WTC11 (cell line): ENCODE measurements around the gene NSL1. TPM values are rescaled to one million over a fixed set of nuclear protein-coding genes. Genes with fewer than 3 reads are reported as not detected.

Experiments used
- ATAC-seq: fragments of 200-7000 bp; cut with Tn5 transposase; 2 replicates; pipeline ENCODE4 v1.10.0; 2021; ENCODE audit warnings: mild to moderate bottlenecking, moderate library complexity
- Bru-seq: library from RNA; stranded (reverse); fragments of 400-500 nt; gene quantifications from one replicate; lab custom pipeline; 2021; lab: Mats Ljungman, UMichigan
- CTCF ChIA-PET: fragments of 300-600 bp; sonication (Branson Sonifier 250); formaldehyde crosslinking; loops from one replicate; lab custom pipeline; 2021; ENCODE audit warnings: antibody characterized with exemption; lab: Charles Lee
- POLR2A ChIA-PET: fragments of 350-600 bp; sonication (Branson Sonifier 250); formaldehyde crosslinking; loops from one replicate; lab custom pipeline; 2021; ENCODE audit warnings: antibody characterized with exemption; lab: Charles Lee
- DNase-seq: peaks from one replicate; pipeline ENCODE4 v3.0.0; 2021; ENCODE audit warnings: low spot score
- H3K27ac Mint-ChIP-seq: 2 replicates; pipeline ENCODE4 v1.8.0; 2021; ENCODE audit warnings: mixed read lengths
- H3K27me3 Mint-ChIP-seq: 2 replicates; pipeline ENCODE4 v1.8.0; 2021; ENCODE audit warnings: low read depth, mild to moderate bottlenecking, moderate library complexity, mixed read lengths
- H3K36me3 Mint-ChIP-seq: 2 replicates; pipeline ENCODE4 v1.8.0; 2021; ENCODE audit warnings: mixed read lengths
- H3K4me1 Mint-ChIP-seq: 2 replicates; pipeline ENCODE4 v1.8.0; 2022; ENCODE audit warnings: mixed read lengths
- H3K4me3 Mint-ChIP-seq: 2 replicates; pipeline ENCODE4 v1.8.0; 2021; ENCODE audit warnings: mild to moderate bottlenecking, moderate library complexity, mixed read lengths
- H3K9me3 Mint-ChIP-seq: 2 replicates; pipeline ENCODE4 v1.8.0; 2021; ENCODE audit warnings: mixed read lengths
- ETV6 ChIP-seq: sonication (generic); formaldehyde crosslinking; IDR thresholded peaks from 2 replicates; pipeline ENCODE4 v1.8.1; 2022; ENCODE audit warnings: mild to moderate bottlenecking, missing genetic modification reagents
- FOXK1 ChIP-seq: sonication (generic); formaldehyde crosslinking; IDR thresholded peaks from 2 replicates; pipeline ENCODE4 v1.8.0; 2022; ENCODE audit warnings: mild to moderate bottlenecking, moderate library complexity, missing genetic modification reagents
- GRHL2 ChIP-seq: fragments of 250-450 bp; sonication (Bioruptor Pico); IDR thresholded peaks from 2 replicates; pipeline ENCODE4 v1.8.0; 2022; ENCODE audit warnings: mild to moderate bottlenecking, moderate library complexity; ENCODE audit not compliant: insufficient replicate concordance, severe bottlenecking
- HMGA2 ChIP-seq: fragments of 250-450 bp; sonication (Bioruptor Pico); IDR thresholded peaks from 2 replicates; pipeline ENCODE4 v1.4.0; 2021; ENCODE audit warnings: mild to moderate bottlenecking, moderate library complexity
- JUN ChIP-seq: sonication (generic); formaldehyde crosslinking; IDR thresholded peaks from 2 replicates; pipeline ENCODE4 v1.8.0; 2023; ENCODE audit warnings: mild to moderate bottlenecking, missing genetic modification reagents
- NR2C2 ChIP-seq: sonication (generic); formaldehyde crosslinking; IDR thresholded peaks from 2 replicates; pipeline ENCODE4 v1.8.0; 2022; ENCODE audit warnings: mild to moderate bottlenecking, missing genetic modification reagents
- PRRX2 ChIP-seq: fragments of 250-450 bp; sonication (Bioruptor Pico); IDR thresholded peaks from 2 replicates; pipeline ENCODE4 v1.8.0; 2021; ENCODE audit warnings: mild to moderate bottlenecking
- SMAD3 ChIP-seq: sonication (generic); formaldehyde crosslinking; IDR thresholded peaks from 2 replicates; pipeline ENCODE4 v1.8.0; 2022; ENCODE audit warnings: missing genetic modification reagents, mild to moderate bottlenecking, borderline replicate concordance
- SP1 ChIP-seq: sonication (generic); formaldehyde crosslinking; conservative IDR thresholded peaks from 2 replicates; pipeline ENCODE4 v1.8.1; 2022; ENCODE audit warnings: missing genetic modification reagents
- ZNF219 ChIP-seq: sonication (generic); formaldehyde crosslinking; IDR thresholded peaks from 2 replicates; pipeline ENCODE4 v1.8.0; 2023; ENCODE audit warnings: missing genetic modification reagents, mild to moderate bottlenecking, borderline replicate concordance
- ZNF232 ChIP-seq: sonication (generic); formaldehyde crosslinking; IDR thresholded peaks from 2 replicates; pipeline ENCODE4 v1.8.0; 2022; ENCODE audit warnings: mild to moderate bottlenecking, missing genetic modification reagents
- ZNF671 ChIP-seq: fragments of 250-450 bp; sonication (Bioruptor Pico); IDR thresholded peaks from 2 replicates; pipeline ENCODE4 v1.8.0; 2021; ENCODE audit warnings: mild to moderate bottlenecking
- long read RNA-seq, 3 experiments: library from RNA in 1 of 3; library from capped mRNA in 1 of 3; library from polyadenylated mRNA in 1 of 3; unstranded in 2 of 3; stranded (forward) in 1 of 3; transcript quantifications; one replicate each; pipeline ENCODE4 v2.0.0, GENCODE V29; 2021
- total RNA-seq: library from RNA; stranded (reverse); gene quantifications from 3 replicates; pipeline ENCODE4 v1.2.3, GENCODE V29; 2021
- TF ChIP-seq, protein P1 (sequence below): fragments of 250-450 bp; sonication (Bioruptor Pico); IDR thresholded peaks from 2 replicates; pipeline ENCODE4 v1.8.0; 2021; ENCODE audit warnings: mild to moderate bottlenecking
- TF ChIP-seq, protein P2 (sequence below): sonication (generic); formaldehyde crosslinking; IDR thresholded peaks from 2 replicates; pipeline ENCODE4 v1.8.1; 2023; ENCODE audit warnings: mild to moderate bottlenecking, missing genetic modification reagents
- TF ChIP-seq, protein P3 (sequence below): sonication (generic); formaldehyde crosslinking; IDR thresholded peaks from 2 replicates; pipeline ENCODE4 v1.8.1; 2022; ENCODE audit warnings: mild to moderate bottlenecking, missing genetic modification reagents, moderate library complexity, borderline replicate concordance
- TF ChIP-seq, protein P4 (sequence below): sonication (generic); formaldehyde crosslinking; IDR thresholded peaks from 2 replicates; pipeline ENCODE4 v1.8.1; 2022; ENCODE audit warnings: missing genetic modification reagents, borderline replicate concordance
- TF ChIP-seq, protein P5 (sequence below): sonication (generic); formaldehyde crosslinking; IDR thresholded peaks from 2 replicates; pipeline ENCODE4 v1.8.0; 2022; ENCODE audit warnings: missing genetic modification reagents
- TF ChIP-seq, protein P6 (sequence below): sonication (generic); formaldehyde crosslinking; IDR thresholded peaks from 2 replicates; pipeline ENCODE4 v1.8.1; 2023; ENCODE audit warnings: mild to moderate bottlenecking, missing genetic modification reagents, borderline replicate concordance

NSL1 gene, protein sequence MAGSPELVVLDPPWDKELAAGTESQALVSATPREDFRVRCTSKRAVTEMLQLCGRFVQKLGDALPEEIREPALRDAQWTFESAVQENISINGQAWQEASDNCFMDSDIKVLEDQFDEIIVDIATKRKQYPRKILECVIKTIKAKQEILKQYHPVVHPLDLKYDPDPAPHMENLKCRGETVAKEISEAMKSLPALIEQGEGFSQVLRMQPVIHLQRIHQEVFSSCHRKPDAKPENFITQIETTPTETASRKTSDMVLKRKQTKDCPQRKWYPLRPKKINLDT
- total RNA-seq (55.7 to 60.8 TPM (median 57.2 TPM) in 3 replicates), Bru-seq, nascent RNA (percentile 91 among the genes with signal in this experiment)
- long read RNA-seq, experiment 1, transcript NSL1-201 (5 exons, 722 nt) = minor isoform, 8 of 159 reads
- long read RNA-seq, experiment 1, transcript NSL1-206 (7 exons, 790 nt) = minor isoform, 7 of 159 reads
- long read RNA-seq, experiment 1, transcript NSL1-202 (6 exons, 2,317 nt) = major isoform, 121 of 159 reads
- long read RNA-seq, experiment 1, partial matches to known transcripts = 7 of 159 reads
- long read RNA-seq, experiment 1, other reads (novel, unspliced or antisense) = 12 of 159 reads
- long read RNA-seq, experiment 2, transcript NSL1-202 (6 exons, 2,317 nt) = major isoform, 42 of 80 reads
- long read RNA-seq, experiment 2, partial matches to known transcripts = 10 of 80 reads
- long read RNA-seq, experiment 2, other reads (novel, unspliced or antisense) = 24 of 80 reads
- long read RNA-seq, experiment 3, transcript NSL1-202 (6 exons, 2,317 nt) = major isoform, 270 of 323 reads
- long read RNA-seq, experiment 3, transcript NSL1-201 (5 exons, 722 nt) = minor isoform, 23 of 323 reads
- long read RNA-seq, experiment 3, transcript NSL1-206 (7 exons, 790 nt) = minor isoform, 13 of 323 reads
- long read RNA-seq, experiment 3, partial matches to known transcripts = 1 of 323 reads
- long read RNA-seq, experiment 3, other reads (novel, unspliced or antisense) = 15 of 323 reads

DNA sequence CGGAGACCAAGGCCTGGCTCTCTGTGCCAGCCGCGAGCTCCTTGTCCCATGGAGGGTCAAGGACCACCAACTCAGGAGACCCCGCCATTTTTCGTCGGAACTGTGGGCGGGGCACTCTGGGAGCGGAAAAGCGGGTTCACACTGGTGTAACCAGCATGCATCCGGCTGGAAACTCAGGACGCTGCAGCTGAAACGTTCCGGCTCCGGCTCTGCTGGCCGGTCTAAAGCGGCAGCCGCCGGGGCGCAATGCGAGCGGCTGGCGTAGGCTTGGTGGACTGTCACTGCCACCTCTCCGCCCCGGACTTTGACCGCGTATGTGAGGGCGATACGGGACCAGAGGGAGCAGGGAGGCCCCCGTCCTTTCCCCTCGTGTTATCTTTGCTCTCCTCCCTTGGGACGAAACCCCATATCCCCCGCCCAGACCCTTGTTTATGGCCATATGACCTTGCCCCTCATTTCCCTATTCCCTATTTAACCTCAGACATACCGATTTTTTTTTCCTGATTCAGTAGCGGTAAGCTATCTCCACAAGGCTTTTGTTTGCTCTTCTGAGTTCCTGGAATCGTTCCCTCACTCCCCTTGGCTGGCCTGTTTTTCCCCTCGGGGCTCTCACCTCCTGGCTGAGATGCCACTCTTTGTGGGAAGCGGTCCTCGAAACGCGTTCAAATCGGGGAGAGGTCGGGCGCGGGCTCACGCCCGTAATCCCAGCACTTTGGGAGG lies at the start of gene NSL1, which contains the start of gene TATDN3:
Gene NSL1, minus strand, starts transcription at position 102 of the 720 bp plus-strand sequence. Its CDS starts 14 bp downstream, at position 88.
Gene TATDN3, plus strand, starts transcription at position 219 of the 720 bp plus-strand sequence. Its CDS starts 28 bp downstream, at position 247.
- CTCF ChIA-PET = interaction anchor here (0.7 to 1.8 kb wide), 5 partner anchors 23 to 1760 kb away, joined by 3 to 8 read pairs (median 4); partner anchors contain the start of genes ATF3 and PTPN14
- DNase-seq (peak; percentile 96), ATAC-seq (peak; percentile 93)
- Mint-ChIP-seq H3K4me1 (peaks cover 28% of the 10 kb centered on the region), H3K4me3 (peak within 1 kb of the TSS; percentile 100), H3K9me3 (no peaks in the 10 kb centered on the region), H3K27ac (peak within 1 kb of the TSS; percentile 99), H3K27me3 (no peaks in the 10 kb centered on the region), H3K36me3 (peaks cover 25% of the 10 kb centered on the region)
- POLR2A ChIA-PET = interaction anchor here (0.6 to 1.7 kb wide), 5 partner anchors 48 to 271 kb away, joined by 3 to 5 read pairs (median 4); partner anchors contain the start of gene FLVCR1
- TF ChIP-seq SP1 (CRISPR knock-in tag) (peak; percentile 98), ZNF232 (CRISPR knock-in tag) (peak; percentile 79; the same call in 1 of the 2 replicates), ZNF219 (CRISPR knock-in tag) (peak; percentile 22; the same call in 1 of the 2 replicates), ETV6 (CRISPR knock-in tag) (peak; percentile 97), GRHL2 (no peak), JUN (CRISPR knock-in tag) (0 out of 2 replicates have a peak, but pooled peaks have one; percentile 41), PRRX2 (CRISPR knock-in tag) (no peak), NR2C2 (CRISPR knock-in tag) (peak; percentile 54; the same call in 1 of the 2 replicates), ZNF671 (CRISPR knock-in tag) (no peak; the same call in 1 of the 2 replicates), HMGA2 (0 out of 2 replicates have a peak, but pooled peaks have one; percentile 2), SMAD3 (CRISPR knock-in tag) (peak; percentile 51; the same call in 1 of the 2 replicates), FOXK1 (CRISPR knock-in tag) (peak; percentile 88)
- TF ChIP-seq, protein P1, sequence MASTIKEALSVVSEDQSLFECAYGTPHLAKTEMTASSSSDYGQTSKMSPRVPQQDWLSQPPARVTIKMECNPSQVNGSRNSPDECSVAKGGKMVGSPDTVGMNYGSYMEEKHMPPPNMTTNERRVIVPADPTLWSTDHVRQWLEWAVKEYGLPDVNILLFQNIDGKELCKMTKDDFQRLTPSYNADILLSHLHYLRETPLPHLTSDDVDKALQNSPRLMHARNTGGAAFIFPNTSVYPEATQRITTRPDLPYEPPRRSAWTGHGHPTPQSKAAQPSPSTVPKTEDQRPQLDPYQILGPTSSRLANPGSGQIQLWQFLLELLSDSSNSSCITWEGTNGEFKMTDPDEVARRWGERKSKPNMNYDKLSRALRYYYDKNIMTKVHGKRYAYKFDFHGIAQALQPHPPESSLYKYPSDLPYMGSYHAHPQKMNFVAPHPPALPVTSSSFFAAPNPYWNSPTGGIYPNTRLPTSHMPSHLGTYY (CRISPR knock-in tag) = no peak
- TF ChIP-seq, protein P2, sequence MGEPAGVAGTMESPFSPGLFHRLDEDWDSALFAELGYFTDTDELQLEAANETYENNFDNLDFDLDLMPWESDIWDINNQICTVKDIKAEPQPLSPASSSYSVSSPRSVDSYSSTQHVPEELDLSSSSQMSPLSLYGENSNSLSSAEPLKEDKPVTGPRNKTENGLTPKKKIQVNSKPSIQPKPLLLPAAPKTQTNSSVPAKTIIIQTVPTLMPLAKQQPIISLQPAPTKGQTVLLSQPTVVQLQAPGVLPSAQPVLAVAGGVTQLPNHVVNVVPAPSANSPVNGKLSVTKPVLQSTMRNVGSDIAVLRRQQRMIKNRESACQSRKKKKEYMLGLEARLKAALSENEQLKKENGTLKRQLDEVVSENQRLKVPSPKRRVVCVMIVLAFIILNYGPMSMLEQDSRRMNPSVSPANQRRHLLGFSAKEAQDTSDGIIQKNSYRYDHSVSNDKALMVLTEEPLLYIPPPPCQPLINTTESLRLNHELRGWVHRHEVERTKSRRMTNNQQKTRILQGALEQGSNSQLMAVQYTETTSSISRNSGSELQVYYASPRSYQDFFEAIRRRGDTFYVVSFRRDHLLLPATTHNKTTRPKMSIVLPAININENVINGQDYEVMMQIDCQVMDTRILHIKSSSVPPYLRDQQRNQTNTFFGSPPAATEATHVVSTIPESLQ (CRISPR knock-in tag) = no peak
- TF ChIP-seq, protein P3, sequence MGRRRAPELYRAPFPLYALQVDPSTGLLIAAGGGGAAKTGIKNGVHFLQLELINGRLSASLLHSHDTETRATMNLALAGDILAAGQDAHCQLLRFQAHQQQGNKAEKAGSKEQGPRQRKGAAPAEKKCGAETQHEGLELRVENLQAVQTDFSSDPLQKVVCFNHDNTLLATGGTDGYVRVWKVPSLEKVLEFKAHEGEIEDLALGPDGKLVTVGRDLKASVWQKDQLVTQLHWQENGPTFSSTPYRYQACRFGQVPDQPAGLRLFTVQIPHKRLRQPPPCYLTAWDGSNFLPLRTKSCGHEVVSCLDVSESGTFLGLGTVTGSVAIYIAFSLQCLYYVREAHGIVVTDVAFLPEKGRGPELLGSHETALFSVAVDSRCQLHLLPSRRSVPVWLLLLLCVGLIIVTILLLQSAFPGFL (CRISPR knock-in tag) = 0 out of 2 replicates have a peak, but pooled peaks have one; percentile 25
- TF ChIP-seq, protein P4, sequence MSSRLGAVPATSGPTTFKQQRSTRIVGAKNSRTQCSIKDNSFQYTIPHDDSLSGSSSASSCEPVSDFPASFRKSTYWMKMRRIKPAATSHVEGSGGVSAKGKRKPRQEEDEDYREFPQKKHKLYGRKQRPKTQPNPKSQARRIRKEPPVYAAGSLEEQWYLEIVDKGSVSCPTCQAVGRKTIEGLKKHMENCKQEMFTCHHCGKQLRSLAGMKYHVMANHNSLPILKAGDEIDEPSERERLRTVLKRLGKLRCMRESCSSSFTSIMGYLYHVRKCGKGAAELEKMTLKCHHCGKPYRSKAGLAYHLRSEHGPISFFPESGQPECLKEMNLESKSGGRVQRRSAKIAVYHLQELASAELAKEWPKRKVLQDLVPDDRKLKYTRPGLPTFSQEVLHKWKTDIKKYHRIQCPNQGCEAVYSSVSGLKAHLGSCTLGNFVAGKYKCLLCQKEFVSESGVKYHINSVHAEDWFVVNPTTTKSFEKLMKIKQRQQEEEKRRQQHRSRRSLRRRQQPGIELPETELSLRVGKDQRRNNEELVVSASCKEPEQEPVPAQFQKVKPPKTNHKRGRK (CRISPR knock-in tag) = 0 out of 2 replicates have a peak, but pooled peaks have one; percentile 58
- TF ChIP-seq, protein P5, sequence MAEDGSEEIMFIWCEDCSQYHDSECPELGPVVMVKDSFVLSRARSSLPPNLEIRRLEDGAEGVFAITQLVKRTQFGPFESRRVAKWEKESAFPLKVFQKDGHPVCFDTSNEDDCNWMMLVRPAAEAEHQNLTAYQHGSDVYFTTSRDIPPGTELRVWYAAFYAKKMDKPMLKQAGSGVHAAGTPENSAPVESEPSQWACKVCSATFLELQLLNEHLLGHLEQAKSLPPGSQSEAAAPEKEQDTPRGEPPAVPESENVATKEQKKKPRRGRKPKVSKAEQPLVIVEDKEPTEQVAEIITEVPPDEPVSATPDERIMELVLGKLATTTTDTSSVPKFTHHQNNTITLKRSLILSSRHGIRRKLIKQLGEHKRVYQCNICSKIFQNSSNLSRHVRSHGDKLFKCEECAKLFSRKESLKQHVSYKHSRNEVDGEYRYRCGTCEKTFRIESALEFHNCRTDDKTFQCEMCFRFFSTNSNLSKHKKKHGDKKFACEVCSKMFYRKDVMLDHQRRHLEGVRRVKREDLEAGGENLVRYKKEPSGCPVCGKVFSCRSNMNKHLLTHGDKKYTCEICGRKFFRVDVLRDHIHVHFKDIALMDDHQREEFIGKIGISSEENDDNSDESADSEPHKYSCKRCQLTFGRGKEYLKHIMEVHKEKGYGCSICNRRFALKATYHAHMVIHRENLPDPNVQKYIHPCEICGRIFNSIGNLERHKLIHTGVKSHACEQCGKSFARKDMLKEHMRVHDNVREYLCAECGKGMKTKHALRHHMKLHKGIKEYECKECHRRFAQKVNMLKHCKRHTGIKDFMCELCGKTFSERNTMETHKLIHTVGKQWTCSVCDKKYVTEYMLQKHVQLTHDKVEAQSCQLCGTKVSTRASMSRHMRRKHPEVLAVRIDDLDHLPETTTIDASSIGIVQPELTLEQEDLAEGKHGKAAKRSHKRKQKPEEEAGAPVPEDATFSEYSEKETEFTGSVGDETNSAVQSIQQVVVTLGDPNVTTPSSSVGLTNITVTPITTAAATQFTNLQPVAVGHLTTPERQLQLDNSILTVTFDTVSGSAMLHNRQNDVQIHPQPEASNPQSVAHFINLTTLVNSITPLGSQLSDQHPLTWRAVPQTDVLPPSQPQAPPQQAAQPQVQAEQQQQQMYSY (CRISPR knock-in tag) = 0 out of 2 replicates have a peak, but pooled peaks have one; percentile 14
- TF ChIP-seq, protein P6, sequence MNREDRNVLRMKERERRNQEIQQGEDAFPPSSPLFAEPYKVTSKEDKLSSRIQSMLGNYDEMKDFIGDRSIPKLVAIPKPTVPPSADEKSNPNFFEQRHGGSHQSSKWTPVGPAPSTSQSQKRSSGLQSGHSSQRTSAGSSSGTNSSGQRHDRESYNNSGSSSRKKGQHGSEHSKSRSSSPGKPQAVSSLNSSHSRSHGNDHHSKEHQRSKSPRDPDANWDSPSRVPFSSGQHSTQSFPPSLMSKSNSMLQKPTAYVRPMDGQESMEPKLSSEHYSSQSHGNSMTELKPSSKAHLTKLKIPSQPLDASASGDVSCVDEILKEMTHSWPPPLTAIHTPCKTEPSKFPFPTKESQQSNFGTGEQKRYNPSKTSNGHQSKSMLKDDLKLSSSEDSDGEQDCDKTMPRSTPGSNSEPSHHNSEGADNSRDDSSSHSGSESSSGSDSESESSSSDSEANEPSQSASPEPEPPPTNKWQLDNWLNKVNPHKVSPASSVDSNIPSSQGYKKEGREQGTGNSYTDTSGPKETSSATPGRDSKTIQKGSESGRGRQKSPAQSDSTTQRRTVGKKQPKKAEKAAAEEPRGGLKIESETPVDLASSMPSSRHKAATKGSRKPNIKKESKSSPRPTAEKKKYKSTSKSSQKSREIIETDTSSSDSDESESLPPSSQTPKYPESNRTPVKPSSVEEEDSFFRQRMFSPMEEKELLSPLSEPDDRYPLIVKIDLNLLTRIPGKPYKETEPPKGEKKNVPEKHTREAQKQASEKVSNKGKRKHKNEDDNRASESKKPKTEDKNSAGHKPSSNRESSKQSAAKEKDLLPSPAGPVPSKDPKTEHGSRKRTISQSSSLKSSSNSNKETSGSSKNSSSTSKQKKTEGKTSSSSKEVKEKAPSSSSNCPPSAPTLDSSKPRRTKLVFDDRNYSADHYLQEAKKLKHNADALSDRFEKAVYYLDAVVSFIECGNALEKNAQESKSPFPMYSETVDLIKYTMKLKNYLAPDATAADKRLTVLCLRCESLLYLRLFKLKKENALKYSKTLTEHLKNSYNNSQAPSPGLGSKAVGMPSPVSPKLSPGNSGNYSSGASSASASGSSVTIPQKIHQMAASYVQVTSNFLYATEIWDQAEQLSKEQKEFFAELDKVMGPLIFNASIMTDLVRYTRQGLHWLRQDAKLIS (CRISPR knock-in tag) = peak; percentile 82; the same call in 1 of the 2 replicates
